HG03439 (cell line): ENCODE data around the gene NDUFS1.
A peak's percentile ranks its signal among the peaks of the same experiment; 100 is the strongest.
"Not testable (repeated sequence)": the region's sequence is repeated elsewhere in the genome, so short reads cannot be mapped to it uniquely, and the experiment has no call there.

Experiments
- ATAC-seq: cut with Tn5 transposase; IDR thresholded peaks from one replicate; pipeline ENCODE4 v1.9.1; 2021; ENCODE audit warnings: mild to moderate bottlenecking, moderate library complexity; ENCODE audit not compliant: unreplicated experiment

The NDUFS1 gene

DNA sequence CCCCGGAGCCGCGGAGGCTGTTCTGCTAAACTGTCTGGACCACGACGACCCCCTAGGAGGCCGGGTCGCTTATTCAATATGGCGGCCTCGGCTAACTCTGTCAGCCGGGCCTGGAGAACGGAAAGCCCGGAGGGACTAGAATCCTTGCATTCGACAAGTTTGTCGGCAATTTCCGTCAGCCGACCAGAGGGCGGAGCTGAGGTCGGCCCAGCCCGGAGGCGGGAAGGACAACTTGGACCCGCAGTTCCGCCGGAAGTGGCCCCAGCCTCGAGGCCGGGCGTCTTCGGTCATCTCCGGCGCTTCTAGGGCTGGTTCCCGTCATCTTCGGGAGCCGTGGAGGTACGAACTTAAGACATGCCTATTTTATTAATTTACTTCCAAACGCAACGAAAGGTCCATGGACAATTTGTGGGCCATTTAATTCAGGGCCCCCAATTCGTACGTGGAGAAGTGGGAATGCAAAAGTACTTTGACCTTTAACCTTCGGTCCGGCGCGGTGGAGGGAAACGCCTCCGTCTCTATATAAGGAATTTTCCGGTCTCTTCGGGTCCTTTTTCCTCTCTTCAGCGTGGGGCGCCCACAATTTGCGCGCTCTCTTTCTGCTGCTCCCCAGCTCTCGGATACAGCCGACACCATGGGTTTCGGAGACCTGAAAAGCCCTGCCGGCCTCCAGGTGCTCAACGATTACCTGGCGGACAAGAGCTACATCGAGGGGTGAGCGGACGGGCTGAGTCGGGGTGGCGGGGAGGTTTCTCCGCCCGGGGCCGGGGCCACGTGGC lies at the start of gene NDUFS1, which contains the start of gene EEF1B2:
TSS of gene NDUFS1 (minus strand) at position 99 of the 779 bp plus-strand sequence. CDS start 5,766 bp downstream, outside the sequence.
TSS of gene EEF1B2 (plus strand) at position 550 of the 779 bp plus-strand sequence. CDS start at position 635, 85 bp downstream.
- ATAC-seq = peak; percentile 91

DNA sequence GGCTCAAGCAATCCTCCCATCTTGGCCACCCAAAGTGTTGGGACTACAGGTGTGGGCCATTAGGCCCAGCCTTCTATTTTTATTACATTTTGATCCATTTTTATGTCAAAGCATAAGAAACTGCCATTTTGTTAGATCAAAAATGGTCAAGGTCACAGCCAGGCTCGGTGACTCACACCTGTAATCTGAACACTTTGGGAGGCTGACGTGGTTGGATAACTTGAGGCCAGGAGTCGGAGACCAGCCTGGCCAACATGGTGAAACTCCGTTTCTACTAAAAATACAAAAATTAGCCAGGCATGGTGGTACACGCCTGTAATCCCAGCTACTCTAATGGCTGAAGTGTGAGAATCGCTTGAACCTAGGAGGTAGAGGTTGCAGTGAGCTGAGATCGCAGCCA lies 49.7 kb upstream of the NDUFS1 start:
- no peak for ATAC-seq

- not testable (repeated sequence) for ATAC-seq
These were observed 48.1 kb upstream of the NDUFS1 start for GRCh38 chr2:206207316-206207715.

GRCh38 chr2:206204710-206205109 lies 45.5 kb upstream of the NDUFS1 start:
- no peak for ATAC-seq

DNA sequence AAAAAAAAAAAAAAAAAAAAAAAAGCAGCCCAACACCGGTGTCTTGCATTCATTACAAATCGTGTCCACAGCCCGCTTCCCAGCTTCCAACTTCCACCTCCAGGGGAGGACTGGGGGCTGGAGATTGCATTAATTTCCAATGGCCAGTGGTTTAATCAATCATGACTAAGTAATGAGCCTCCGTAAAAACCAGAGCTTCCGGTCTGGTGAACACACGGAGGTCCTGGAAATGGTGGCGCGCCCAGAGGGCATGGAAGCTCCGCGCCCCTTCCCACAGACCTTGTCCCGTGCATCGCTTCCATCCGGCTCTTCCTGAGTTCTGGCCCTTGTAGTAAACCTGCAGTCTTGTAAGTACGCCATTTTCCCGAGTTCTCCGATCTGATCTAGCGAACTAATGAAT lies 44.1 kb upstream of the NDUFS1 start:
- ATAC-seq = no peak

GRCh38 chr2:206202446-206202845 lies 43.2 kb upstream of the NDUFS1 start:
- no peak for ATAC-seq

DNA sequence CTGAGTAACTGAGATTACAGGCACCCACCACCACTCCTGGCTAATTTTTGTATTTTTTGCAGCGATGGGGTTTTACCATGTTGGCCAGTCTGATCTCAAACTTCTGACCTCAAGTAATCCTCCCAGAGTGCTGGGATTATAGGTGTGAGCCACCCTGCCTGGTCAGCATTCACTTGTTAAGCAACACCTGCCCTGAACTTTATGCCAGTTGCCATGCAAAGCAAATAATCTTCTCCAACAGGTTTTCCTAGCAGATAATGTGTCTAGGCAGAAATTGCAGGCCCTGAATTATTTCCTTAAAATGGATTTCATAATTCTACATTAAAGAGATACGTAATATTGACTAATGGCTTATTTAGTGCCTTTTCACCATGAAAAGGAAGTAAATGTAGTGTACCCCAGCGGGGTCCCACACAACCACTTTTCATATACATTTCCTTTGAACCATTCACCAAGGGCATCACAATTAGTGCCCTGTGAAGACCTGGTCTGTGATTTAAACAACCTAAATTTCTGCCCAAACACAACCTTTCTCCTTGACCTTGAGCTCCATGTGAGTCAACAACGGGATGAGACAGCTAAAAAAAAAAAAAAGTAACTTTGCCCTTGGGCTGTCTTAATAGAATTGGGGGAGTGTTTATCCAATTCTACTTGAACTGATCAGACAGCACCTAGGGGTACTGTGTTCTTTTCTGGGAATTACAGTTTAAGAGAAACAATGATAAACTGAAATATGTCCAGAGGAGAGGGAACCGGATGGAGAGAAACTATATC lies 42.0 kb upstream of the NDUFS1 start:
- no peak for ATAC-seq

GRCh38 chr2:206198677-206199076 lies 39.4 kb upstream of the NDUFS1 start:
- ATAC-seq = no peak

DNA sequence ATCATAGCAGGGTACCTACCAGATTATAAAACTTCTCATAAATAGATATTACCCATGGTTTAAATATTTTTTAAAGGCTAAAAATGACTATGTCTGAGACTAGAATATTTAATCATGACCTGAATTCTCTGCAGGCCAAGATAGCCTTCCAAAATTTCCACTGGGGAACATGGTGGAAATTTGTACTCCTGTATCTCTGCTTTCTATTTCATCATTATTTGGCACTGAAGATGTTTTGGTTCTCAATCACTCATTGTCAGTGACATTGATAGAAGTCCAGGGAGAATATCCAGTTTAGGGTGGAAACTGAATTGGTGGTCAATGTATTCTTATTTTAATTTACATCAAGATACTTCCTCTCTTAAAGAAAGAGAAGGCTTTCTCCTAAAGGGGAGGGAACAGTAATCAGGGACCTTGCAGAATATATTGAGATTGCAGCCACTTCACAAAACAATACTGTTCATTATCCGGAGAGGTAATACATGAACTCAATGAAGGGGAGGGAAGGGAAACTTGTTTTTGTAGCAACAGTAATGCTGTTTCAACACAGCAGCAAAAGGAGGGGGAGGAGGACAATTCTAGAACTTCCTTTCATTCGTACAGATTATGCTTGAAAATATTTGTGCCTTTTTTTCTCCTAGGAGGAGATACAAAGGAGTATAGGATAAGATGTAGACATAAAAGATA lies 34.6 kb upstream of the NDUFS1 start:
- no peak for ATAC-seq

DNA sequence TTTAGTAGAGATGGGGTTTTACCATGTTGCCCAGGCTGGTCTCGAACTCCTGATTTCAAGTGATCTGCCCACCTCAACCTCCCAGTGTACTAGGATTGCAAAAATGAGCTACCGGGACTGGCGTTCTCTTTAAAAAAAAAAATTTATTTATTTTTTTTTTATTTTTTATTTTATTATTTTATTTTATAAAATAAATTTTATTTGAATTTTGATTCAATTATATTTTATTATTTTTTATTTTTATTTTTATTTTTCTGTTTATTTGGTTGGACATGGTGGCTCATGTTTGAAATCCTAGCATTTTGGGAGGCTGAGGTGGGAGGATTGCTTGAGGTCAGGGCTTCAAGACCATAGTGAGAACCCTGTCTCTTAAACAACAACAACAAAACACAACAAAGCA lies 32.9 kb upstream of the NDUFS1 start:
- ATAC-seq = no peak

GRCh38 chr2:206190689-206191088 lies 31.4 kb upstream of the NDUFS1 start:
- no peak for ATAC-seq

DNA sequence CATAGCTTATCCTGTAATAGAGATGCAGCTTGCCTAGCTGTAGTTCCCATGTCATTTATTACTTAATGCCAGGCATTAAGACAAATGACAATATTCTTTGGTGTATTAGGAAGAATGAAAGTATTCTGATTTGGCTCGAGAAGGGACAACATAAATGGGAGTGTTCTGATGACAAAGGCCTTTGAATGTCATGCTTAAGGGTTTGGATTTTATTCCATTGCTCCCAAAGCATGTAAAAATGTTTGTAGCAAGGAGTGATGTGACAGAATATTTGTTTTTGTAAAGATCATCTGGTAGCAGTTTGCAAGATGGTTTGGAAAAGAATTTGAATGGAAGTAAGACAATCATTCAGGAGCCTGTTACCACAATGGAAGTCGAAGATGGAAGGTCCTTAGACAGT lies 30.9 kb upstream of the NDUFS1 start:
- no peak for ATAC-seq

- ATAC-seq = no peak
These were observed 30.4 kb upstream of the NDUFS1 start for GRCh38 chr2:206189691-206190090.

GRCh38 chr2:206181526-206181925 lies 22.3 kb upstream of the NDUFS1 start:
- not testable (repeated sequence) for ATAC-seq

- no peak for ATAC-seq
These were observed 17.7 kb upstream of the NDUFS1 start for GRCh38 chr2:206176901-206177300.

- no peak for ATAC-seq
These were observed 16.9 kb upstream of the NDUFS1 start for GRCh38 chr2:206176121-206176520.

DNA sequence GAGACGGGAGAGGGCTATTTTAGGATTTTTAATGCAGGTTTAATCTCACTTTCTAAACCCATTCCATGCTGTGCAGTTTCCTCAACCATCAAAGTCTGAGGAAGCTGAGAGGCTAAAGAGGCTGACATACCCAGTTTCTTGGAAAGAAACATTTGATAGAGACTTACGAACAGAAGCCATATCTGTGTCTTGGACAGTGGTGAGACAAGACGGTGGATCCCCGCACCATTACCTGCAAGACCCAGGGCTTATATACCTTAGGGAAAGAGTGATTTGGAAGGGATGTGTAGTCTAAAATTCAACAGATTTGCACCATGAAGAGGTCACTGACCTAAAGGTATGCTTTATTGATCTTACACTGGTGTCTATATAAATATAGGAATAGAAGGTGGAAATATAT lies 13.9 kb upstream of the NDUFS1 start:
- ATAC-seq = no peak

GRCh38 chr2:206171624-206172397 lies 12.6 kb upstream of the NDUFS1 start:
- not testable (repeated sequence) for ATAC-seq

- not testable (repeated sequence) for ATAC-seq
These were observed 9.0 kb upstream of the NDUFS1 start for GRCh38 chr2:206168230-206168629.

GRCh38 chr2:206164261-206164862 lies 5.1 kb upstream of the NDUFS1 start:
- ATAC-seq = no peak
